T-cell (primary cell): ENCODE data around the gene HARBI1. TPM values are rescaled to one million over a fixed set of nuclear protein-coding genes. Genes with fewer than 3 reads are reported as not detected.

Source experiments
- ATAC-seq, 4 experiments: fragments of 200-7000 bp in 3 of 4; fragments of 150-1000 bp in 1 of 4; cut with Tn5 transposase; replicated peaks in 1 of 4; 1 replicate in 3 of 4; 2 replicates in 1 of 4; pipeline ENCODE4 v1.10.0; 2021; ENCODE audit warnings: moderate library complexity in 3 of 4, mild to moderate bottlenecking in 2 of 4, moderate number of reproducible peaks in 1 of 4
- CTCF ChIA-PET, 2 donors: fragments of 300-600 bp; sonication (Branson Sonifier 250); formaldehyde crosslinking; loops; one replicate each; lab custom pipeline; 2022; ENCODE audit warnings: antibody characterized with exemption in 2 of 2; lab: Charles Lee
- POLR2A ChIA-PET, 2 donors: fragments of 300-600 bp; sonication (Branson Sonifier 250); formaldehyde crosslinking; loops; one replicate each; lab custom pipeline; 2022; ENCODE audit warnings: antibody characterized with exemption in 2 of 2; lab: Charles Lee
- DNase-seq, 35 experiments: peaks; one replicate each; pipeline versions ENCODE4 v3.0.0 to v3.0.0-alpha.2; 2013 to 2023
- H3K27ac ChIP-seq: one replicate; pipeline ENCODE4 v1.5.1; 2013; ENCODE audit warnings: low read length
- H3K27me3 ChIP-seq, 2 experiments: replicated peaks in 1 of 2; 1 replicate in 1 of 2; 2 replicates in 1 of 2; pipeline versions ENCODE4 v1.6.1 to v1.7.0; 2013; ENCODE audit warnings: low read length in 1 of 2, mixed read lengths in 1 of 2; ENCODE audit not compliant: control insufficient read depth in 2 of 2, insufficient read depth in 2 of 2; ENCODE audit errors: extremely low read depth in 1 of 2
- H3K36me3 ChIP-seq, 2 donors: 1 replicate in 1 of 2; 2 replicates in 1 of 2; pipeline versions ENCODE4 v1.6.1 to v1.7.0; 2013; ENCODE audit warnings: low read length in 1 of 2; ENCODE audit not compliant: control insufficient read depth in 2 of 2, insufficient read depth in 1 of 2; ENCODE audit errors: extremely low read depth in 1 of 2
- H3K4me1 ChIP-seq, 2 experiments: 1 replicate in 1 of 2; 2 replicates in 1 of 2; pipeline versions ENCODE4 v1.6.1 to v1.7.0; 2013; ENCODE audit warnings: low read length in 2 of 2, mixed read lengths in 1 of 2; ENCODE audit not compliant: insufficient read depth in 2 of 2, control insufficient read depth in 1 of 2; ENCODE audit errors: extremely low read depth in 1 of 2
- H3K4me3 ChIP-seq, 2 donors: 1 replicate in 1 of 2; 2 replicates in 1 of 2; pipeline versions ENCODE4 v1.5.1 to v1.7.0; 2013; ENCODE audit warnings: mild to moderate bottlenecking in 2 of 2, low read length in 1 of 2, moderate library complexity in 1 of 2; ENCODE audit not compliant: control insufficient read depth in 1 of 2; ENCODE audit errors: extremely low read depth in 1 of 2
- H3K9me3 ChIP-seq: 2 replicates; pipeline ENCODE4 v1.7.0; 2013
- H3K27ac Mint-ChIP-seq, 2 donors: one replicate each; pipeline ENCODE4 v1.8.0; 2020 to 2021; ENCODE audit warnings: mild to moderate bottlenecking in 2 of 2, mixed read lengths in 2 of 2
- H3K27me3 Mint-ChIP-seq, 2 donors: one replicate each; pipeline ENCODE4 v1.8.0; 2021 to 2022; ENCODE audit warnings: mixed read lengths in 2 of 2
- H3K36me3 Mint-ChIP-seq: one replicate; pipeline ENCODE4 v1.8.0; 2021; ENCODE audit warnings: mixed read lengths
- H3K4me1 Mint-ChIP-seq, 3 donors: one replicate each; pipeline ENCODE4 v1.8.0; 2020 to 2022; ENCODE audit warnings: mixed read lengths in 3 of 3, mild to moderate bottlenecking in 1 of 3
- H3K4me3 Mint-ChIP-seq, 3 donors: one replicate each; pipeline ENCODE4 v1.8.0; 2020 to 2022; ENCODE audit warnings: mild to moderate bottlenecking in 3 of 3, mixed read lengths in 3 of 3, moderate library complexity in 3 of 3
- H3K9me3 Mint-ChIP-seq, 3 donors: one replicate each; pipeline ENCODE4 v1.8.0; 2020 to 2022; ENCODE audit warnings: mixed read lengths in 3 of 3
- WGBS: methylation state at CpG from one replicate; pipeline ENCODE4 v1.1.5; 2013; ENCODE audit warnings: missing lambda C conversion rate; ENCODE audit not compliant: insufficient coverage; 5-methylcytosine and 5-hydroxymethylcytosine counted together
- total RNA-seq, 35 experiments: library from RNA in 6 of 35; stranded (reverse) in 6 of 35; fragments of 120-200 nt in 1 of 35; gene quantifications; one replicate each; pipeline versions ENCODE4 v1.2.1 to v1.2.4 and lab custom pipeline; 2013 to 2026

The HARBI1 gene
- total RNA-seq, 5 donors from 2014 or later (not counting 1 experiment from before 2014, with no cell fraction given): 6.7 to 17.3 (median 10.3) TPM

GRCh38 chr11:46616551-46617133 lies 385 bp downstream of the HARBI1 start:
- Mint-ChIP-seq H3K9me3 (no peaks in the 10 kb centered on the region), H3K27me3 (no peaks in the 10 kb centered on the region), H3K27ac (peak overlapping the region; percentile 86 to 100), H3K4me1 (peaks cover 45 to 50% (median 46%) of the 10 kb centered on the region in 3 donors), H3K36me3 (peaks cover 5% of the 10 kb centered on the region), H3K4me3 (peak overlapping the region; percentile 92 to 99 (median 94))
- ChIA-PET CTCF (interaction anchor here (0.7 to 2.3 kb wide), 4 partner anchors 23 to 309 kb away, joined by 3 to 16 read pairs (median 3); partner anchors contain the start of gene AMBRA1 (in 1 of the 2)), POLR2A (interaction anchor here (0.6 to 1.3 kb wide), 6 partner anchors 21 to 1242 kb away, joined by 3 to 10 read pairs (median 4); no protein-coding TSS in a partner anchor)
- peak in 1 of 35 experiments; percentile 44 for DNase-seq
- Histone ChIP-seq H3K27me3 (no peaks in the 10 kb centered on the region), H3K27ac (peak overlapping the region; percentile 98), H3K36me3 (peaks cover 0 to 10% of the 10 kb centered on the region in 2 donors), H3K4me1 (peaks cover 14 to 31% of the 10 kb centered on the region in 2 experiments), H3K4me3 (peak overlapping the region; percentile 85 to 99), H3K9me3 (no peaks in the 10 kb centered on the region)
- peak in 1 of 4 experiments; percentile 1 for ATAC-seq
- WGBS: 0% methylated on average over 11 of the region's 15 CpGs

GRCh38 chr11:46615756-46616155 lies 1.3 kb downstream of the HARBI1 start:
- DNase-seq (no peak), ATAC-seq (no peak)
- Histone ChIP-seq H3K4me3 (no peak overlapping the region), H3K4me1 (peaks cover 14 to 31% of the 10 kb centered on the region in 2 experiments), H3K27me3 (no peaks in the 10 kb centered on the region), H3K36me3 (peaks cover 0 to 6% of the 10 kb centered on the region in 2 donors), H3K27ac (no peak overlapping the region), H3K9me3 (no peaks in the 10 kb centered on the region)
- Mint-ChIP-seq H3K27ac (no peak overlapping the region), H3K36me3 (no peaks in the 10 kb centered on the region), H3K4me1 (peaks cover 38 to 45% (median 41%) of the 10 kb centered on the region in 3 donors), H3K9me3 (no peaks in the 10 kb centered on the region), H3K4me3 (peak overlapping the region; percentile 92 to 99 (median 94)), H3K27me3 (no peaks in the 10 kb centered on the region)
- ChIA-PET POLR2A (interaction anchor here in 1 of 2 donors (0.6 kb wide), 1 partner anchor 58 kb away, joined by 3 read pairs; no protein-coding TSS in a partner anchor), CTCF (interaction anchor here (0.5 to 0.7 kb wide), 2 partner anchors 496 to 1455 kb away, joined by 3 read pairs; no protein-coding TSS in a partner anchor)
- WGBS: 98% methylated on average over 6 of the region's 7 CpGs

DNA sequence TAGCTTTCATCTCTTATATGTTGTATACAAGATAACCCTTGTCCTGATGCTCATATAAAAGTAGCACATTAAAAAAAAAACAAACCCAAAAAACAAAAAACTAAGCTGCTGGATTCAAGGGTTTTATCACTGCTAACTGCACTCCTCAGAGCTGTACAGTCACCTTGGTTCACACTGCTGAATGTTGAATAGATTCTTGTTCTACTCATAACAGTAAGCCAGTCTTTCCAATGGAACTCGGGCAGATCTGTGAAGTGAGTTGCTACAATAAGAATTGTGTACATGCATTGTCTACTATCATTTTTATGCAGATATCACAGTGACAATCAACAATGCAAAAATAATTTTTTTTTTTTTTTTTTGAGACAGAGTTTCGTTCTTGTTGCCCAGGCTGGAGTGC lies 4.7 kb downstream of the HARBI1 start:
- Mint-ChIP-seq H3K4me3 (no peak overlapping the region), H3K9me3 (no peaks in the 10 kb centered on the region), H3K36me3 (peaks cover 3% of the 10 kb centered on the region), H3K4me1 (peaks cover 15 to 29% (median 23%) of the 10 kb centered on the region in 3 donors), H3K27me3 (no peaks in the 10 kb centered on the region), H3K27ac (no peak overlapping the region)
- H3K27ac ChIP-seq: no peak overlapping the region
- ChIA-PET CTCF (interaction anchor here (0.6 to 0.7 kb wide), 7 partner anchors 75 to 898 kb away, joined by 3 to 7 read pairs (median 4); no protein-coding TSS in a partner anchor), POLR2A (interaction anchor here in 1 of 2 donors (0.6 to 0.7 kb wide), 3 partner anchors 22 to 72 kb away, joined by 3 to 7 read pairs (median 3); no protein-coding TSS in a partner anchor)
- H3K9me3 ChIP-seq: no peaks in the 10 kb centered on the region
- DNase-seq (no peak), ATAC-seq (no peak)
- no CpG with 5 or more reads among the region's 2 CpGs for WGBS
- H3K4me3 ChIP-seq: no peak overlapping the region
- H3K27me3 ChIP-seq: no peaks in the 10 kb centered on the region
- H3K36me3 ChIP-seq: no peaks in the 10 kb centered on the region
- peaks cover 3 to 5% of the 10 kb centered on the region in 2 experiments for H3K4me1 ChIP-seq

GRCh38 chr11:46611526-46612304 lies 5.3 kb downstream of the HARBI1 start:
- H3K4me3 ChIP-seq: no peak overlapping the region
- H3K9me3 ChIP-seq: no peaks in the 10 kb centered on the region
- Mint-ChIP-seq H3K9me3 (no peaks in the 10 kb centered on the region), H3K36me3 (peaks cover 3% of the 10 kb centered on the region), H3K4me3 (no peak overlapping the region), H3K27ac (no peak overlapping the region), H3K4me1 (peaks cover 14 to 27% (median 22%) of the 10 kb centered on the region in 3 donors), H3K27me3 (no peaks in the 10 kb centered on the region)
- peak in 1 of 4 experiments; percentile 40 for ATAC-seq
- no peak overlapping the region for H3K27ac ChIP-seq
- no CpG with 5 or more reads among the region's 5 CpGs for WGBS
- peaks cover 3 to 5% of the 10 kb centered on the region in 2 experiments for H3K4me1 ChIP-seq
- H3K36me3 ChIP-seq: no peaks in the 10 kb centered on the region
- no peaks in the 10 kb centered on the region for H3K27me3 ChIP-seq
- CTCF ChIA-PET: interaction anchor here (0.7 to 1.2 kb wide), 5 partner anchors 18 to 898 kb away, joined by 3 to 7 read pairs (median 3); partner anchors contain the start of gene AMBRA1 (in 1 of the 2)
- POLR2A ChIA-PET: interaction anchor here in 1 of 2 donors (0.6 to 0.7 kb wide), 2 partner anchors 50 to 57 kb away, joined by 4 to 8 read pairs; no protein-coding TSS in a partner anchor
- no peak for DNase-seq

- ChIA-PET POLR2A (interaction anchor here in 1 of 2 donors (0.6 kb wide), 1 partner anchor 1003 kb away, joined by 5 read pairs; no protein-coding TSS in a partner anchor), CTCF (interaction anchor here in 1 of 2 donors (0.7 kb wide), 1 partner anchor 21 kb away, joined by 3 read pairs; no protein-coding TSS in a partner anchor)
- Histone ChIP-seq H3K27me3 (no peaks in the 10 kb centered on the region), H3K27ac (no peak overlapping the region), H3K4me1 (no peaks in the 10 kb centered on the region), H3K9me3 (no peaks in the 10 kb centered on the region), H3K4me3 (no peak overlapping the region), H3K36me3 (no peaks in the 10 kb centered on the region)
- Mint-ChIP-seq H3K4me3 (no peak overlapping the region), H3K27ac (no peak overlapping the region), H3K36me3 (peaks cover 3% of the 10 kb centered on the region), H3K27me3 (no peaks in the 10 kb centered on the region), H3K4me1 (peaks cover 0 to 12% (median 11%) of the 10 kb centered on the region in 3 donors), H3K9me3 (no peaks in the 10 kb centered on the region)
- no peak for DNase-seq
- no peak for ATAC-seq
- no CpG with 5 or more reads among the region's 6 CpGs for WGBS
Measured at GRCh38 chr11:46609386-46609785, 7.6 kb downstream of the HARBI1 start.

DNA sequence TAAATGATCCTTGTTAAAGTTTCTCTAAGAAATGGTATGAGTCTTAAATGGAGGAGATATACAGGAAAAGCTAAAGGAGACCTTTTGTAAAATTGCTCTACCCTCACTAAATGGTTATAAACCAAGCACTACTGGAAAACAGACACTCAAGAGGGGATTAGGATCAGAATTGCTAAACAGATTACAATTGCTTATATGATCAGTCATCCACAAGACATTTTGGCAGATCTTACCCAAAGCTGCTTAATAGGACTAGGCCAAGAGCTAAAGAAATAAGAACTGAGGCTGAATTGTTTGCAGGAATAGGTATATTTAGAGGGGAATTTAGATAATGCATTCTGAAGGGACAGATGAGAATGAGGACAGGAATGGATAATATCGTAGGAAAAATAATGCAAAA lies 9.5 kb downstream of the HARBI1 start:
- H3K27ac ChIP-seq: no peak overlapping the region
- ATAC-seq (no peak), DNase-seq (no peak)
- no peak overlapping the region for H3K4me3 ChIP-seq
- CTCF ChIA-PET: interaction anchor here in 1 of 2 donors (0.7 kb wide), 2 partner anchors 9 to 953 kb away, joined by 3 to 4 read pairs; no protein-coding TSS in a partner anchor
- WGBS: no CpG with 5 or more reads among the region's 1 CpG
- H3K9me3 ChIP-seq: no peaks in the 10 kb centered on the region
- H3K27me3 Mint-ChIP-seq: no peaks in the 10 kb centered on the region
- peaks cover 3 to 6% of the 10 kb centered on the region in 2 donors for H3K36me3 ChIP-seq
- H3K4me1 Mint-ChIP-seq: peaks cover 0 to 12% (median 9%) of the 10 kb centered on the region in 3 donors
- H3K27me3 ChIP-seq: no peaks in the 10 kb centered on the region
- H3K36me3 Mint-ChIP-seq: peaks cover 9% of the 10 kb centered on the region
- H3K4me1 ChIP-seq: no peaks in the 10 kb centered on the region
- POLR2A ChIA-PET: no interaction called here
- H3K4me3 Mint-ChIP-seq: no peak overlapping the region
- H3K27ac Mint-ChIP-seq: no peak overlapping the region
- no peaks in the 10 kb centered on the region for H3K9me3 Mint-ChIP-seq
